ENCODE results near the gene C1QC.

Gene C1QC

GRCh38 chr1:22680726-22681125 is 37.3 kb downstream of the C1QC start:
- DNase-seq (ENCODE audit: low read depth, low spot score): no peak

GRCh38 chr1:22681556-22682276 is 38.3 kb downstream of the C1QC start:
- DNase-seq (ENCODE audit: low read depth, low spot score): no peak

- no peak for DNase-seq (ENCODE audit: low read depth, low spot score)
Measured at GRCh38 chr1:22683547-22683946, 40.1 kb downstream of the C1QC start.

GRCh38 chr1:22685591-22686059 is 42.2 kb downstream of the C1QC start:
- DNase-seq (ENCODE audit: low read depth, low spot score): no peak

- DNase-seq (ENCODE audit: low read depth, low spot score): no peak
Measured at GRCh38 chr1:22687191-22687590, 43.8 kb downstream of the C1QC start.

GRCh38 chr1:22688466-22688865 is 45.0 kb downstream of the C1QC start:
- no peak for DNase-seq (ENCODE audit: low read depth, low spot score)

- DNase-seq (ENCODE audit: low read depth, low spot score): no peak
Measured at GRCh38 chr1:22689505-22689904, 46.1 kb downstream of the C1QC start.

- no peak for DNase-seq (ENCODE audit: low read depth, low spot score)
Measured at GRCh38 chr1:22691031-22691753, 47.8 kb downstream of the C1QC start.

- no peak for DNase-seq (ENCODE audit: low read depth, low spot score)
Measured at GRCh38 chr1:22694172-22694571, 50.7 kb downstream of the C1QC start.

GRCh38 chr1:22696610-22697009 is 53.2 kb downstream of the C1QC start:
- DNase-seq (ENCODE audit: low read depth, low spot score): no peak

All from activated naive CD8-positive, alpha-beta T cell treated with anti-CD3 and anti-CD28 coated beads, Interleukin-2, amount 50 U/mL, for 16 hours (primary cell).